NCI-H748 (cell line): Measurements from ENCODE around the gene STPG3.
"Not testable (repeated sequence)": the region's sequence is repeated elsewhere in the genome, so short reads cannot be mapped to it uniquely, and the experiment has no call there.

Experiments
- DNase-seq: peaks from one replicate; lab custom pipeline; 2025; ENCODE audit not compliant: unreplicated experiment; lab: John Stamatoyannopoulos, UW

STPG3 gene

GRCh38 chr9:137232510-137232909 lies 18.6 kb upstream of the STPG3 start:
- DNase-seq: no peak

DNA sequence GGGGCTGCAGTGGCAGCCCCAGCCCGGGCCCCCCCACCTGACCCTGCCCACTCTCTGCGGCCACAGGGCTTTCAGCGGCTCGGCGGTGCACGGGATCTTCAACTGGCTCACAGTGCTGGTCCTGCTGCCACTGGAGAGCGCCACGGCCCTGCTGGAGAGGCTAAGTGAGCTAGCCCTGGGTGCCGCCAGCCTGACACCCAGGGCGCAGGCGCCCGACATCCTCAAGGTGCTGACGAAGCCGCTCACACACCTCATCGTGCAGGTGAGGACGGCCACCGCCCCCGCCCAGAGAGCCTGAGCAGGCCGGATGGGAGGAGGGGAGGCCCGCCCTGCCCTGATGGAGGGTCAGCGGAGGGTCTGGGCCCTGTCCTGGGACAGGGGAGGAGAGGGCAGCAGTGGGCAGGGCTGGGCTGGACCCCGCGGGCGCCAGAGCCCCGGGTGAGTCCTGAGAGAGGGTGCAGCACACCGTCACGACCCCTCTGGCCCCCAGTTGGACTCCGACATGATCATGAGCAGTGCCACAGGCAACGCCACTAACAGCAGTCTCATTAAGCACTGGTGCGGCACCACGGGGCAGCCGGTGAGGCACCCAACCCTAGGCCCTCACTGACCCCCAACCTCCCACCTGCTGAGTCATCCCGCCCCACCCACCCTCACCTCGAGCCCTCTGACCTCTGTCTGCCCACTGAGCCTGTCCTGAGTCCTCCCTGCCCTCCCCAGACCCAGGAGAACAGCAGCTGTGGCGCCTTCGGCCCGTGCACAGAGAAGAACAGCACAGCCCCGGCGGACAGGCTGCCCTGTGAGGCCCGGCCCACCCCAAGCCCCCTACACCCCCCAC lies 17.7 kb upstream of the STPG3 start:
- no peak for DNase-seq

- DNase-seq: no peak
Measured at GRCh38 chr9:137234055-137234697, 16.9 kb upstream of the STPG3 start.

- no peak for DNase-seq
Measured at GRCh38 chr9:137234758-137235423, 16.2 kb upstream of the STPG3 start.

DNA sequence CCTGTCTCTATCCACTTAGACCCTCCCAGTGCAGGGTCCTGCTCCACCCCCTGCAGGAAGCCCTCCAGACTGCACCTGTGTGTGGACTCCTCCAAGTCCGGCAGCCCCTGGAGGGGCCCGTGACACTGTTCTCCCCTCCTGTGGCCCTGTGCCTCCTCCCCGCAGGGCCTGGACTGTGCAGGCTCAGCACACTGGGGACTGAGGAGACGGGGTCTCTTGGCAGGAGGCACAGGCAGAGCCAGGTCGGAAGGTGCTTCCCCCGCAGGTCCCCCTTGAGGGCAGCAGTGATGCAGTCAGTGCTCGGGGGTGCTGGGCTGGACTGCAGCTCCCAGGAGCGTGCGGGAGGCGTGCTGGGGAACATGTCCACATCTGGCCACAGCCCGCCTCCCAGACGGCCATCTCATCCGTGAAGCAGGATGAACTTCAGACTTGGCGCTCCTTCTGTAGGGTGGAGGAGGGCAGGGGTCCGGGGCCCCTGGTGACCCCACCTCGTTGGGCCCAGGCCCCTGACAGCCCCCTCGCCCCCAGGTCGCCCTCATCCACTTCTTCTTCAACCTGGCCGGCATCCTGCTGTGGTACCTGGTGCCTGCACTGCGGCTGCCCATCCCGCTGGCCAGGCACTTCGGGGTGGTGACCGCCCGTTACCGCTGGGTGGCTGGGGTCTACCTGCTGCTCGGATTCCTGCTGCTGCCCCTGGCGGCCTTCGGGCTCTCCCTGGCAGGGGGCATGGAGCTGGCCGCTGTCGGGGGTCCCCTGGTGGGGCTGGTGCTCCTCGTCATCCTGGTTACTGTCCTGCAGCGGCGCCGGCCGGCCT lies 15.5 kb upstream of the STPG3 start:
- peak; percentile 39 for DNase-seq

DNA sequence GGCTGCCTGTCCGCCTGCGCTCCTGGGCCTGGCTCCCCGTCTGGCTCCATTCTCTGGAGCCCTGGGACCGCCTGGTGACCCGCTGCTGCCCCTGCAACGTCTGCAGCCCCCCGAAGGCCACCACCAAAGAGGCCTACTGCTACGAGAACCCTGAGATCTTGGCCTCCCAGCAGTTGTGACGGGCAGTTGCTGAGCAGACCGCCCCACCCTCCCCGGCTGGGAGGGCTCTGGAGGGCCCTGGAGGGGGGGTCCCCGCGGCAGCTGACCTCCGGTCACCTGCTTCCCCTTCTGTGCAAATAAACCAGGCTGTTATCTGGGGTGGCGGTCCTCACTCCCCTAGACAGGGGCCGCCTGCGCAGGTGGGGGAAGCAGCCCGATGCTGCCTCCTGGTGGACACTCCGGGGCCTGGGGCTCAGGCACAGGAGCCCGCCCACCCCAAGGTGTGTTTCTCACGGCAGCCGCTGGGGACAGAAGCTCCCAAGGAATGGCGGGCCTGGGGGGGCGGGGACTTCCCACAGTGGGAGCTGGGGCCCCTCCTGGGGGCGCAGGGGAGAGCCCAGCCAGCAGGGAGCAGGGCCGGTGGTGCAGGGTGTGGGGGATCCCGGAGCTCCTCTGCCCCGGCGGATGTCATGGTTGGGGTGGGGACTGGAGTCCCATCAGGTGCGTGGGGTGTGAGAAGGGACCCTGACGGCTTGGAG lies 14.7 kb upstream of the STPG3 start:
- DNase-seq: peak; percentile 90

- no peak for DNase-seq
Measured at GRCh38 chr9:137236936-137237421, 14.1 kb upstream of the STPG3 start.

DNA sequence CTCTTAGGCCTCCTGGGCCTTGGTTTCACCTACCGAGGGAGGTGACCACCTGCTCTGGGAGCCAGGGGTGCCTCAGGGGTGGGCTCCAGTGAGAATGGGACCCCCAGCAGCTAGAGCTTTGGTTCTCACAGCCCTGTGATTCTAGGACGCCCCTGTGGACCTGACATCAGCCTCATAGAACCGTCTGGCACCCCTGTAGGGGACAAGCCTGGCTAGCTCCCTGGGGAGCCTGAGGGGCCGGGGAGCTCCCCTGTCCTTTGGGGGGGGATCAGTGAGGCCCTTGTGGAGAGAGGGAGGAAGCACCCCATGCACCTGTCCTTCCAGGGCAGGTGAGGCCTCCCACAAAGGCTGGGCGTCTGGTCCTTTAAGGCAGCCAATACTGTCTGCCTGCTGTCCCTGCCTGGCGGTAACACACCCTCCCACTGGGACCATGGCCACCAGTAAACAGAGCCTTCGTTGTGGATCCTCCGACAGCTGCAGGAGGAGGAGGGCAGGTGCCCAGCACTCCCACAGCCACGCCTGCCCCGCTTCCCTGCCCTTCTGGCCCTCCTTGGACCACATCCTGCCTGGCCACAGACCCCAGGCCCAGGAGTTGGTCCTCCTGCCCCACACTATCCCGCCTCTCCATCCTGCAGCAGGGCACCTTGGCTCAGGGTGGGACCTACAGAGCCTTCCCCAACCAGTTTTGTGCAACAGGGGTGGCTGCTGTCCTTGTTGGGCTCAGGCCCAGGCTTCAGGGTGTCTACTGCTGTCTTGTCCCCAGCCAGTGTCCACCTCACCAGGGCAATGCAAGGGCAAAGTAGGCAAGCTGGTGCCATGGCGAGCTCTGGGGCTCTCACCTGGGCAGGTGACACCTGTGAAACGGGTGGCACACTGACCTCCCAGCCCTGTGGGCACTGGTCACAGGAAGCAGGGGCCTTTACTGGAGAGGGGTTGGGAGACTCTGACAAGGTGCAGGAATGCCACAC lies 13.0 kb upstream of the STPG3 start:
- peak; percentile 76 for DNase-seq

GRCh38 chr9:137239541-137240200 lies 11.4 kb upstream of the STPG3 start:
- not testable (repeated sequence) for DNase-seq

GRCh38 chr9:137240318-137240840 lies 10.7 kb upstream of the STPG3 start:
- peak; percentile 86 for DNase-seq

DNA sequence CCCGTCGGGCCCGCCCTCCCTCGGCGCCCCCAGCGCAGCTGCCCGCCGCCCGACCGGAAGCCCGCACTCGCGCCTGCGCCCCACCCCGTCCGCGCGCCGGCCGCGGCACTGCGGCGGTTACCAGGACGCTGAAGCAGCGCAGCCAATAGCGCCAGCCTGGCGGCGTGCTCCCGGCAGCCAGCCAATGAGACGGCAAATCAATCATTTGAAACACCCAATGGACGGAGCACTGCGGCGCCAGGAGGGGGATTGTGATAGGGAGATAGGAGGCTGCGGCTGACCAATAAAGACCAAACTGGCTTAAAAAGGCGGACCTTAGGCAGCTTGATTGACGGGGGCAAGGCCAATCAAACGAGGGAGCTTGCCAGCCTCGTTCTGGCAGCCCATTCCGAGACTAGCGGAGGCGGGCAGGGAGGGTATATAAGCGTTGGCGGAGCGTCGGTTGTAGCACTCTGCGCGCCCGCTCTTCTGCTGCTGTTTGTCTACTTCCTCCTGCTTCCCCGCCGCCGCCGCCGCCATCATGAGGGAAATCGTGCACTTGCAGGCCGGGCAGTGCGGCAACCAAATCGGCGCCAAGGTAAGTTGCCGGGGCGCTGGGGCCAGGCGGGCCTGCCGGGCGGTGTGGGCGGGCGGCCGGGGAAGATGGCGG lies 10.1 kb upstream of the STPG3 start, which contains the start of gene TUBB4B:
TSS of gene TUBB4B (plus strand) at position 447 of the 649 bp plus-strand sequence. CDS start at position 521, 74 bp downstream.
- peak; percentile 100 for DNase-seq

DNA sequence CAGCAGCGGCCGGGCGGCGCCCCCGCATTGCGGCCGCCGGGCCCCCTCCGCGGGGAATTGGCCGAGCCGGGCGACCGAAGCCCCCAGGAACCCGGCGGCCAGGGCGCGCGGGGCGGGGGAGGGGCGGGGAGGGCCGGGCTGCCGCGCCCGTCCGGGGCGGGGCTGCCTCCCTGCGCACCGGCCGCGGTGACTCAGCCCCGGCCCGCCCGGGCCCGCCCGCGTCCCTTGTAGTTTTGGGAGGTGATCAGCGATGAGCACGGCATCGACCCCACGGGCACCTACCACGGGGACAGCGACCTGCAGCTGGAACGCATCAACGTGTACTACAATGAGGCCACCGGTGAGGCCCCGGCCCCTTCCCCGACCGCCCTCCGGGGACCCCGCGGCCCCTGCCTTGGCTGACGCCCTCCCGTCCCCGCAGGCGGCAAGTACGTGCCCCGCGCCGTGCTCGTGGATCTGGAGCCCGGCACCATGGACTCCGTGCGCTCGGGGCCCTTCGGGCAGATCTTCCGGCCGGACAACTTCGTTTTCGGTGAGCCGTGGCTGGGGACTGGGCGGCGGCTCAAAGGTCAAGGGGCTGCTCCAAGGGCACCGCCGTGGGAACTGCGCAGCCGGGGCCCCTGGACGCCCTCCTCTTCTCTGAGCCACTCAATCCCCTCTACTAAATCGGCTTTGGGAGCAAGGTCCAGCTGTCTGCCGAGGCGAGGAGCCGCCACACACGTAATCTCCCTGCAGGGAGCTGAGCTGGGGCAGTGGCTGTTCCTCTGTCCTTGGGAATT lies 9.4 kb upstream of the STPG3 start:
- DNase-seq: peak; percentile 58

DNA sequence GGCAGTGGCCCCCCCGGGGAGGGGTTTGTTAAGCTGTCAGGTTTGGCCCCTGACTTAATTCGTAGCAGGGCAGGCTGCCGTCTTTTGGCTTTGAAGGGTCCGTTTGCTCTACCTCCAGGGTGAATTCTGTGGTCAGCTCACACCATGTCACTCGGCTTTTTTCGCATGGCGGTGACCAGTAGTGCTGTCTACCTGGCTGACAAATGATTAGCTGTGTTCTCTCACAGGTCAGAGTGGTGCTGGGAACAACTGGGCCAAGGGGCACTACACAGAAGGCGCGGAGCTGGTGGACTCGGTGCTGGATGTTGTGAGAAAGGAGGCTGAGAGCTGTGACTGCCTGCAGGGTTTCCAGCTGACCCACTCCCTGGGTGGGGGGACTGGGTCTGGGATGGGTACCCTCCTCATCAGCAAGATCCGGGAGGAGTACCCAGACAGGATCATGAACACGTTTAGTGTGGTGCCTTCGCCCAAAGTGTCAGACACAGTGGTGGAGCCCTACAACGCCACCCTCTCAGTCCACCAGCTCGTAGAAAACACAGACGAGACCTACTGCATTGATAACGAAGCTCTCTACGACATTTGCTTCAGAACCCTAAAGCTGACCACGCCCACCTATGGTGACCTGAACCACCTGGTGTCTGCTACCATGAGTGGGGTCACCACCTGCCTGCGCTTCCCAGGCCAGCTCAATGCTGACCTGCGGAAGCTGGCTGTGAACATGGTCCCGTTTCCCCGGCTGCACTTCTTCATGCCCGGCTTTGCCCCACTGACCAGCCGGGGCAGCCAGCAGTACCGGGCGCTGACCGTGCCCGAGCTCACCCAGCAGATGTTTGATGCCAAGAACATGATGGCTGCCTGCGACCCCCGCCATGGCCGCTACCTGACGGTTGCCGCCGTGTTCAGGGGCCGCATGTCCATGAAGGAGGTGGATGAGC lies 8.6 kb upstream of the STPG3 start:
- no peak for DNase-seq

DNA sequence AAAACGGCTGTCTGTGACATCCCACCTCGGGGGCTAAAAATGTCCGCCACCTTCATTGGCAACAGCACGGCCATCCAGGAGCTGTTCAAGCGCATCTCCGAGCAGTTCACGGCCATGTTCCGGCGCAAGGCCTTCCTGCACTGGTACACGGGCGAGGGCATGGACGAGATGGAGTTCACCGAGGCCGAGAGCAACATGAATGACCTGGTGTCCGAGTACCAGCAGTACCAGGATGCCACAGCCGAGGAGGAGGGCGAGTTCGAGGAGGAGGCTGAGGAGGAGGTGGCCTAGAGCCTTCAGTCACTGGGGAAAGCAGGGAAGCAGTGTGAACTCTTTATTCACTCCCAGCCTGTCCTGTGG lies 7.8 kb upstream of the STPG3 start:
- DNase-seq: not testable (repeated sequence)

GRCh38 chr9:137243626-137244485 lies 7.2 kb upstream of the STPG3 start:
- DNase-seq: no peak
